ENCODE results near the gene PPM1G. TPM values are rescaled to one million over a fixed set of nuclear protein-coding genes. Genes with fewer than 3 reads are reported as not detected.

The PPM1G gene
- total RNA-seq, 4 donors from 2014 or later = 37.4 to 54.1 (median 49.3) TPM

GRCh38 chr2:27390822-27391679, 18.3 kb downstream of the PPM1G start:
- H3K9me3 ChIP-seq = no peaks in the 10 kb centered on the region
- H3K4me3 ChIP-seq = no peak overlapping the region
- no peaks in the 10 kb centered on the region for H3K27me3 ChIP-seq
- no peak overlapping the region for H3K27ac ChIP-seq
- H3K36me3 ChIP-seq = peaks cover 3% of the 10 kb centered on the region
- WGBS = 93% methylated on average over 9 of the region's 9 CpGs
- H3K4me1 ChIP-seq = no peaks in the 10 kb centered on the region
- TF ChIP-seq CTCF (IDR thresholded peaks at IDR 0.05) (no peak), POLR2A (IDR thresholded peaks at IDR 0.05) (no peak), POLR2AphosphoS5 (IDR thresholded peaks at IDR 0.05) (no peak), EP300 (IDR thresholded peaks at IDR 0.05) (no peak)
- no peak for DNase-seq (ENCODE audit: low spot score in 2 of 2)

GRCh38 chr2:27381577-27382181, 27.7 kb downstream of the PPM1G start:
- no peaks in the 10 kb centered on the region for H3K9me3 ChIP-seq
- peak overlapping the region; percentile 81 for H3K4me3 ChIP-seq
- peaks cover 29% of the 10 kb centered on the region for H3K4me1 ChIP-seq
- H3K27me3 ChIP-seq = no peaks in the 10 kb centered on the region
- WGBS = 91% methylated on average over 10 of the region's 10 CpGs
- H3K36me3 ChIP-seq = peaks cover 42% of the 10 kb centered on the region
- TF ChIP-seq CTCF (IDR thresholded peaks at IDR 0.05) (no peak), EP300 (IDR thresholded peaks at IDR 0.05) (no peak), POLR2AphosphoS5 (IDR thresholded peaks at IDR 0.05) (no peak), POLR2A (IDR thresholded peaks at IDR 0.05) (no peak)
- no peak for DNase-seq (ENCODE audit: low spot score in 2 of 2)
- peak overlapping the region; percentile 80 for H3K27ac ChIP-seq

GRCh38 chr2:27380626-27381545, 28.5 kb downstream of the PPM1G start, which contains the start of gene ZNF513:
ZNF513 (minus strand) TSS chr2:27380734; CDS start chr2:27380526, 208 bp downstream.
- H3K36me3 ChIP-seq = peaks cover 50% of the 10 kb centered on the region
- DNase-seq (ENCODE audit: low spot score in 2 of 2) = peak; percentile 98 to 99
- TF ChIP-seq CTCF (IDR thresholded peaks at IDR 0.05) = no peak
- TF ChIP-seq POLR2A (IDR thresholded peaks at IDR 0.05) = peak in 1 of 2 donors; percentile 27
- TF ChIP-seq POLR2AphosphoS5 (IDR thresholded peaks at IDR 0.05) = peak in 2 of 3 donors; percentile 88 to 93
- H3K27me3 ChIP-seq = no peaks in the 10 kb centered on the region
- peak within 1 kb of the TSS; percentile 80 for H3K27ac ChIP-seq
- H3K9me3 ChIP-seq = no peaks in the 10 kb centered on the region
- 9% methylated on average over 67 of the region's 67 CpGs for WGBS
- peaks cover 29% of the 10 kb centered on the region for H3K4me1 ChIP-seq
- H3K4me3 ChIP-seq = peak within 1 kb of the TSS; percentile 81

GRCh38 chr2:27379836-27380625, 29.4 kb downstream of the PPM1G start:
- Histone ChIP-seq H3K4me3 (peak overlapping the region; percentile 81), H3K36me3 (peaks cover 59% of the 10 kb centered on the region), H3K9me3 (no peaks in the 10 kb centered on the region), H3K4me1 (peaks cover 29% of the 10 kb centered on the region), H3K27me3 (no peaks in the 10 kb centered on the region), H3K27ac (peak overlapping the region; percentile 80)
- TF ChIP-seq EP300 (IDR thresholded peaks at IDR 0.05) (no peak), POLR2A (IDR thresholded peaks at IDR 0.05) (no peak), POLR2AphosphoS5 (IDR thresholded peaks at IDR 0.05) (no peak), CTCF (IDR thresholded peaks at IDR 0.05) (no peak)
- peak in 1 of 2 donors; percentile 87 for DNase-seq (ENCODE audit: low spot score in 2 of 2)
- WGBS = under 1% methylated on average over 26 of the region's 35 CpGs

All from suprapubic skin (tissue), 4 donors.